B cell (primary cell): ENCODE results near the gene LRRC36. TPM values are rescaled to one million over a fixed set of nuclear protein-coding genes. Genes with fewer than 3 reads are reported as not detected.

ENCODE experiments used
- ATAC-seq: fragments of 200-7000 bp; cut with Tn5 transposase; one replicate; pipeline ENCODE4 v1.10.0; 2021; ENCODE audit warnings: low read depth, mild to moderate bottlenecking, moderate number of reproducible peaks, moderate library complexity
- CTCF ChIA-PET: fragments of 350-600 bp; sonication (Branson Sonifier 250); formaldehyde crosslinking; loops from one replicate; lab custom pipeline; 2021; ENCODE audit warnings: antibody characterized with exemption, inconsistent platforms; lab: Charles Lee
- POLR2A ChIA-PET: fragments of 350-600 bp; sonication (Branson Sonifier 250); formaldehyde crosslinking; loops from one replicate; lab custom pipeline; 2021; ENCODE audit warnings: antibody characterized with exemption; lab: Charles Lee
- DNase-seq: peaks from one replicate; pipeline ENCODE4 v3.0.0; 2013
- H2AFZ ChIP-seq: 2 replicates; pipeline ENCODE4 v1.6.1; 2012; ENCODE audit warnings: mild to moderate bottlenecking, low read depth, low read length; ENCODE audit not compliant: insufficient read depth, poor library complexity, severe bottlenecking
- H3K27ac ChIP-seq, 2 donors: 1 replicate in 1 of 2; 2 replicates in 1 of 2; pipeline ENCODE4 v1.5.1; 2012 to 2013; ENCODE audit warnings: low read length in 2 of 2, mild to moderate bottlenecking in 2 of 2, moderate library complexity in 1 of 2
- H3K27me3 ChIP-seq, 4 experiments: fragments of 200-600 bp in 1 of 4; sonication (generic) in 1 of 4; replicated peaks in 1 of 4; 1 replicate in 2 of 4; 2 replicates in 2 of 4; pipeline versions ENCODE4 v1.6.1 to v1.7.0; 2013 to 2016; ENCODE audit warnings: low read length in 3 of 4, mild to moderate bottlenecking in 2 of 4, mixed read lengths in 1 of 4, moderate library complexity in 1 of 4; ENCODE audit not compliant: insufficient read depth in 4 of 4, control insufficient read depth in 3 of 4; ENCODE audit errors: control extremely low read depth in 1 of 4
- H3K36me3 ChIP-seq, 2 experiments: replicated peaks in 1 of 2; 1 replicate in 1 of 2; 2 replicates in 1 of 2; pipeline versions ENCODE4 v1.6.1 to v1.7.1; 2013; ENCODE audit warnings: low read length in 1 of 2; ENCODE audit not compliant: insufficient read depth in 2 of 2, control insufficient read depth in 1 of 2; ENCODE audit errors: control extremely low read depth in 1 of 2, extremely low read depth in 1 of 2
- H3K4me1 ChIP-seq, 2 donors: fragments of 200-600 bp in 1 of 2; sonication (generic) in 1 of 2; 1 replicate in 1 of 2; 2 replicates in 1 of 2; pipeline versions ENCODE4 v1.5.1 to v1.6.1; 2013 to 2017; ENCODE audit warnings: low read length in 2 of 2; ENCODE audit not compliant: control insufficient read depth in 2 of 2, insufficient read depth in 2 of 2
- H3K4me2 ChIP-seq: replicated peaks from 2 replicates; pipeline ENCODE3; 2012; ENCODE audit warnings: mild to moderate bottlenecking, low read depth, low read length; ENCODE audit not compliant: poor library complexity, severe bottlenecking
- H3K4me3 ChIP-seq, 5 experiments: fragments of 200-600 bp in 1 of 5; sonication (generic) in 1 of 5; 1 replicate in 3 of 5; 2 replicates in 2 of 5; pipeline versions ENCODE4 v1.5.1 to v1.7.0; 2011 to 2016; ENCODE audit warnings: low read length in 4 of 5, mild to moderate bottlenecking in 4 of 5, low read depth in 2 of 5, control low read depth in 1 of 5, moderate library complexity in 1 of 5; ENCODE audit not compliant: insufficient read depth in 1 of 5; ENCODE audit errors: control extremely low read depth in 1 of 5, extremely low read depth in 1 of 5
- H3K79me2 ChIP-seq: fragments of 200-600 bp; sonication (generic); one replicate; pipeline ENCODE4 v1.6.0; 2016; ENCODE audit warnings: low read length; ENCODE audit not compliant: control insufficient read depth, insufficient read depth
- H3K9ac ChIP-seq: fragments of 200-600 bp; sonication (generic); 2 replicates; pipeline ENCODE4 v1.6.1; 2017; ENCODE audit warnings: mild to moderate bottlenecking, low read length, moderate library complexity
- H3K9me3 ChIP-seq, 3 donors: one replicate each; pipeline versions ENCODE4 v1.6.1 to v1.7.1; 2013; ENCODE audit warnings: low read length in 2 of 3; ENCODE audit not compliant: control insufficient read depth in 2 of 3, insufficient read depth in 1 of 3; ENCODE audit errors: control extremely low read depth in 1 of 3
- H4K20me1 ChIP-seq: 2 replicates; pipeline ENCODE4 v1.6.0; 2012; ENCODE audit warnings: mild to moderate bottlenecking, low read length; ENCODE audit not compliant: insufficient read depth, control insufficient read depth, poor library complexity, severe bottlenecking
- H3K27ac Mint-ChIP-seq: one replicate; pipeline ENCODE4 v1.8.0; 2021; ENCODE audit warnings: mixed read lengths
- H3K27me3 Mint-ChIP-seq: one replicate; pipeline ENCODE4 v1.8.0; 2021; ENCODE audit warnings: mixed read lengths
- H3K4me1 Mint-ChIP-seq: one replicate; pipeline ENCODE4 v1.8.0; 2021; ENCODE audit warnings: mixed read lengths
- H3K4me3 Mint-ChIP-seq: one replicate; pipeline ENCODE4 v1.8.0; 2021; ENCODE audit warnings: mixed read lengths
- H3K9me3 Mint-ChIP-seq: one replicate; pipeline ENCODE4 v1.8.0; 2022; ENCODE audit warnings: mixed read lengths; ENCODE audit not compliant: insufficient read depth
- CTCF ChIP-seq: fragments of 200-600 bp; IDR thresholded peaks from one replicate; pipeline ENCODE4 v1.8.0; 2022; ENCODE audit warnings: antibody characterized with exemption, mild to moderate bottlenecking
- EZH2 ChIP-seq: IDR thresholded peaks from 2 replicates; pipeline ENCODE4 v1.6.1; 2012; ENCODE audit warnings: borderline replicate concordance, low read depth, mild to moderate bottlenecking, moderate library complexity, low read length; ENCODE audit not compliant: insufficient read depth, poor library complexity, severe bottlenecking
- WGBS: methylation state at CpG from one replicate; pipeline ENCODE4 v1.1.5; 2013; ENCODE audit warnings: missing lambda C conversion rate; ENCODE audit not compliant: insufficient coverage; 5-methylcytosine and 5-hydroxymethylcytosine counted together
- intact Hi-C: fragments of 100-400 bp; cut with micrococcal nuclease; formaldehyde crosslinking; loops from one replicate; pipeline ENCODE4 v1.10.0; 2022
- polyA plus RNA-seq: library from polyadenylated mRNA; depleted of rRNA; stranded (reverse); fragments of >200 nt; gene quantifications from 2 replicates; pipeline ENCODE4 v1.2.3, GENCODE V29; 2012
- total RNA-seq, 2 donors: library from RNA; stranded (reverse); fragments of 120-200 nt in 1 of 2; gene quantifications; 1 replicate in 1 of 2; 2 replicates in 1 of 2; pipeline versions ENCODE4 v1.2.3 to v1.2.4, GENCODE V29; 2013 to 2022

The LRRC36 gene
- total and polyA plus RNA-seq, 2 donors (not counting 1 experiment from before 2014, with no cell fraction given): 0.98 TPM; not detected in 1

GRCh38 chr16:67393111-67393787, 66.6 kb downstream of the LRRC36 start, which contains the start of gene TPPP3:
Gene TPPP3 (minus strand): TSS chr16:67393498. CDS start chr16:67391111, 2,387 bp downstream.
- Mint-ChIP-seq H3K4me3 (peak within 1 kb of the TSS; percentile 85), H3K27ac (peak within 1 kb of the TSS; percentile 10), H3K4me1 (peaks cover 26% of the 10 kb centered on the region), H3K9me3 (no peaks in the 10 kb centered on the region), H3K27me3 (peaks cover 36% of the 10 kb centered on the region)
- H3K27ac ChIP-seq: no peak within 1 kb of the TSS
- H3K27me3 ChIP-seq: peaks cover 0 to 42% (median 31%) of the 10 kb centered on the region in 4 experiments
- H3K36me3 ChIP-seq: no peaks in the 10 kb centered on the region
- peak within 1 kb of the TSS; percentile 85 for H3K4me2 ChIP-seq
- intact Hi-C loops: loop anchor here (10.0 kb wide), 1 partner anchor 48 kb away; no protein-coding TSS in a partner anchor
- POLR2A ChIA-PET: interaction anchor here (0.7 kb wide), 1 partner anchor 10 kb away, joined by 3 read pairs; no protein-coding TSS in a partner anchor
- peaks cover 35 to 36% of the 10 kb centered on the region in 2 donors for H3K4me1 ChIP-seq
- peak within 1 kb of the TSS; percentile 73 for H2AFZ ChIP-seq
- 15% methylated on average over 41 of the region's 56 CpGs for WGBS
- H3K9me3 ChIP-seq: peaks cover 0 to 18% (median 0%) of the 10 kb centered on the region in 3 donors
- peak; percentile 38 for TF ChIP-seq CTCF
- TF ChIP-seq EZH2: no peak
- no peaks in the 10 kb centered on the region for H3K79me2 ChIP-seq
- H3K9ac ChIP-seq: peak within 1 kb of the TSS; percentile 45
- H3K4me3 ChIP-seq: peak within 1 kb of the TSS in 3 of 5 experiments; percentile 21 to 39 (median 31)
- CTCF ChIA-PET: interaction anchor here (1.0 kb wide), 1 partner anchor 44 kb away, joined by 3 read pairs; no protein-coding TSS in a partner anchor
- ATAC-seq (no peak), DNase-seq (no peak)
- no peaks in the 10 kb centered on the region for H4K20me1 ChIP-seq

- Histone ChIP-seq H3K36me3 (no peaks in the 10 kb centered on the region), H3K4me1 (peaks cover 35 to 36% of the 10 kb centered on the region in 2 donors), H3K27me3 (peaks cover 0 to 44% (median 31%) of the 10 kb centered on the region in 4 experiments), H3K79me2 (no peaks in the 10 kb centered on the region), H3K4me3 (peak overlapping the region in 3 of 5 experiments; percentile 12 to 39 (median 21)), H3K9me3 (peaks cover 0 to 18% (median 0%) of the 10 kb centered on the region in 3 donors), H3K4me2 (peak overlapping the region; percentile 85), H3K27ac (no peak overlapping the region), H2AFZ (peak overlapping the region; percentile 73), H4K20me1 (no peaks in the 10 kb centered on the region), H3K9ac (peak overlapping the region; percentile 45)
- 11% methylated on average over 19 of the region's 20 CpGs for WGBS
- Mint-ChIP-seq H3K27ac (no peak overlapping the region), H3K4me3 (peak overlapping the region; percentile 85), H3K27me3 (peaks cover 34% of the 10 kb centered on the region), H3K4me1 (peaks cover 26% of the 10 kb centered on the region), H3K9me3 (no peaks in the 10 kb centered on the region)
- no peak for TF ChIP-seq EZH2
- TF ChIP-seq CTCF: no peak
- DNase-seq (peak; percentile 55), ATAC-seq (no peak)
- ChIA-PET CTCF (interaction anchor here (1.0 kb wide), 1 partner anchor 45 kb away, joined by 3 read pairs; no protein-coding TSS in a partner anchor), POLR2A (interaction anchor here (0.7 kb wide), 2 partner anchors 10 to 239 kb away, joined by 3 read pairs; no protein-coding TSS in a partner anchor)
- intact Hi-C loops: loop anchor here (2.0 to 10.0 kb wide), 2 partner anchors 23 to 49 kb away; partner anchors contain the start of gene ZDHHC1
Observed at GRCh38 chr16:67393788-67394154, 67.2 kb downstream of the LRRC36 start.
